Activated B cell treated with CpG ODN at 0.5 μM for 24 hours (primary cell): ENCODE results near the gene CLMN. TPM values are rescaled to one million over a fixed set of nuclear protein-coding genes. Genes with fewer than 3 reads are reported as not detected.
A peak's percentile ranks its signal among the peaks of the same experiment; 100 is the strongest.

ENCODE experiments used
- ATAC-seq: fragments of 200-7000 bp; cut with Tn5 transposase; one replicate; pipeline ENCODE4 v1.10.0; 2021; ENCODE audit warnings: low read depth, mild to moderate bottlenecking, moderate library complexity
- CTCF ChIA-PET: fragments of 350-600 bp; sonication (Branson Sonifier 250); formaldehyde crosslinking; loops from one replicate; lab custom pipeline; 2021; ENCODE audit warnings: antibody characterized with exemption; lab: Charles Lee
- POLR2A ChIA-PET: fragments of 350-600 bp; sonication (Branson Sonifier 250); formaldehyde crosslinking; loops from one replicate; lab custom pipeline; 2021; ENCODE audit warnings: antibody characterized with exemption; lab: Charles Lee
- DNase-seq: peaks from one replicate; pipeline ENCODE4 v3.0.0; 2022
- H3K27ac Mint-ChIP-seq: one replicate; pipeline ENCODE4 v1.8.0; 2020; ENCODE audit warnings: mixed read lengths
- H3K27me3 Mint-ChIP-seq: one replicate; pipeline ENCODE4 v1.8.0; 2021; ENCODE audit warnings: mixed read lengths
- H3K36me3 Mint-ChIP-seq: one replicate; pipeline ENCODE4 v1.8.0; 2021; ENCODE audit warnings: low read depth, mixed read lengths
- H3K4me1 Mint-ChIP-seq: one replicate; pipeline ENCODE4 v1.8.0; 2021; ENCODE audit warnings: mixed read lengths
- H3K4me3 Mint-ChIP-seq: one replicate; pipeline ENCODE4 v1.8.0; 2020; ENCODE audit warnings: mild to moderate bottlenecking, mixed read lengths
- H3K9me3 Mint-ChIP-seq: one replicate; pipeline ENCODE4 v1.8.0; 2020; ENCODE audit warnings: mixed read lengths
- intact Hi-C: fragments of 100-400 bp; cut with micrococcal nuclease; formaldehyde crosslinking; loops from one replicate; pipeline ENCODE4 v1.15.1; 2024
- total RNA-seq: library from RNA; stranded (reverse); gene quantifications from 2 replicates; pipeline ENCODE4 v1.2.3, GENCODE V29; 2022
- TF ChIP-seq, protein P1 (sequence below): fragments of 200-600 bp; IDR thresholded peaks from one replicate; pipeline ENCODE4 v1.8.0; 2022; ENCODE audit warnings: antibody characterized with exemption, mild to moderate bottlenecking

Gene CLMN
- total RNA-seq, 1 donor from 2014 or later: 23.9 TPM

DNA sequence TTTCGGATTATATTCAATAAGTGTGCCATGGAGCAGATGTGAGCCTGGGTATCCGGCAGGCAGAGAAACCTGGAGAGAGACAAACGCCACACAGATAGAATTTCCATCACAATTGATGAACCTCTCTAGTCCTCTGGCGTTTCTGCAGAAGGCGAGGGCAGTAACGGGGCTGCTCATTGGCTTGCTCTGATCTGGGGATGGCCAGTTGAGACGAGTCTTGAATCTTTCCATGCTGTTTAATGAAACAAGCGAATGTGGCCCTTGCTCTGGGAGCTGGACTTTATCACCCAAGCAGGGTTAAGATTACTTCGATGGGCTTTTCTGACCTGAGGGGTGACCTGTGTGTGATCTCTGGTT is 42.4 kb upstream of the CLMN start:
- DNase-seq (no peak), ATAC-seq (no peak)
- Mint-ChIP-seq H3K27me3 (peaks cover 51% of the 10 kb centered on the region), H3K27ac (no peak overlapping the region), H3K4me1 (peaks cover 10% of the 10 kb centered on the region), H3K9me3 (no peaks in the 10 kb centered on the region), H3K4me3 (no peak overlapping the region), H3K36me3 (no peaks in the 10 kb centered on the region)
- TF ChIP-seq, protein P1, sequence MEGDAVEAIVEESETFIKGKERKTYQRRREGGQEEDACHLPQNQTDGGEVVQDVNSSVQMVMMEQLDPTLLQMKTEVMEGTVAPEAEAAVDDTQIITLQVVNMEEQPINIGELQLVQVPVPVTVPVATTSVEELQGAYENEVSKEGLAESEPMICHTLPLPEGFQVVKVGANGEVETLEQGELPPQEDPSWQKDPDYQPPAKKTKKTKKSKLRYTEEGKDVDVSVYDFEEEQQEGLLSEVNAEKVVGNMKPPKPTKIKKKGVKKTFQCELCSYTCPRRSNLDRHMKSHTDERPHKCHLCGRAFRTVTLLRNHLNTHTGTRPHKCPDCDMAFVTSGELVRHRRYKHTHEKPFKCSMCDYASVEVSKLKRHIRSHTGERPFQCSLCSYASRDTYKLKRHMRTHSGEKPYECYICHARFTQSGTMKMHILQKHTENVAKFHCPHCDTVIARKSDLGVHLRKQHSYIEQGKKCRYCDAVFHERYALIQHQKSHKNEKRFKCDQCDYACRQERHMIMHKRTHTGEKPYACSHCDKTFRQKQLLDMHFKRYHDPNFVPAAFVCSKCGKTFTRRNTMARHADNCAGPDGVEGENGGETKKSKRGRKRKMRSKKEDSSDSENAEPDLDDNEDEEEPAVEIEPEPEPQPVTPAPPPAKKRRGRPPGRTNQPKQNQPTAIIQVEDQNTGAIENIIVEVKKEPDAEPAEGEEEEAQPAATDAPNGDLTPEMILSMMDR: no peak
- ChIA-PET POLR2A (no interaction called here), CTCF (interaction anchor here (0.6 to 2.5 kb wide), 17 partner anchors 26 to 1022 kb away, joined by 3 to 9 read pairs (median 4); partner anchors contain the start of gene DICER1)
- intact Hi-C loops: loop anchor here (5.0 kb wide), 1 partner anchor 220 kb away; no protein-coding TSS in a partner anchor

DNA sequence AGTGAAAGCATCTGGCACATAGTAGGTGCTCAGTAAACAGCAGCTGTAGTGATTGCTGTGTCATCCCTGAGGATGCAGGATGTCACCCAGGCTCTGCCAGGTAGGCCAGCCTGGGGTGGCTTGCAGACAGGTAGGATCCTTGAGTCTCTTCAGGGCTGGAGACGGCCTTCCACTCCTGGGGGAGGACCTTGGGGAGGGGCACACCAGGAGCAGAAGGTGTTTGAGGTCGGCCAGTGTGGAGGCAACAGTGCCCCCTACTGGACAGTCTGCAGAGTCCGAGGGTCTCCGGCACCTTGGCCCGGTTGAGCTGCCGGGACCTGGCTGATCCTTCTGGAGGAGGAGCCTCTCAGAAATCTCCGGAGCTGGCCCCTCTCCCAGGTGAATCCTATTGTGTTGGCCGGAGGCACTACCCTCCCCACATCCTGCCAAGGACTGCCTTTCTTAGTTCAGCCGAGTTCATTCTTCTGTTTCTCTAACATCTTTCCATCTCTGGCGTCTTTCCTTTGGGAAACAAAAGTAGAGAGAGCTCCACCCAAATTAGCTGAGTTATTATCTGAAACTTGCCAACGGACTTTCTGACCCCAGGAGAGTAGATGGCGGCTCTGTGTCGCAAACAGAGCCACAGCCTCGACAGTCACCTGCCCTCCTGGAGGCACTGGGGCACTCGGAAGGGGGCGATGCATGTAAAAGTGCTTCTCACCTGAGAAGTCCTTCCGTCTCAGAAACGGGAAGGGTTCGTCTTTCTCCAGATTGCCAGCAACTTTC is 41.8 kb upstream of the CLMN start:
- DNase-seq (peak; percentile 50), ATAC-seq (peak; percentile 84)
- intact Hi-C loops: loop anchor here (1.0 to 5.0 kb wide), 5 partner anchors 33 to 671 kb away; no protein-coding TSS in a partner anchor
- CTCF ChIA-PET: interaction anchor here (0.6 to 2.5 kb wide), 17 partner anchors 25 to 1023 kb away, joined by 3 to 9 read pairs (median 4); partner anchors contain the start of gene DICER1
- Mint-ChIP-seq H3K27ac (no peak overlapping the region), H3K4me1 (peaks cover 10% of the 10 kb centered on the region), H3K36me3 (no peaks in the 10 kb centered on the region), H3K27me3 (peaks cover 50% of the 10 kb centered on the region), H3K9me3 (no peaks in the 10 kb centered on the region), H3K4me3 (peak overlapping the region; percentile 15)
- POLR2A ChIA-PET: no interaction called here
- TF ChIP-seq, protein P1: no peak

- H3K9me3 Mint-ChIP-seq: no peaks in the 10 kb centered on the region
- intact Hi-C loops: loop anchor here (1.0 to 5.0 kb wide), 5 partner anchors 33 to 670 kb away; no protein-coding TSS in a partner anchor
- peaks cover 10% of the 10 kb centered on the region for H3K4me1 Mint-ChIP-seq
- DNase-seq: no peak
- ATAC-seq: no peak
- ChIA-PET POLR2A (no interaction called here), CTCF (interaction anchor here (1.4 to 2.5 kb wide), 8 partner anchors 25 to 253 kb away, joined by 3 to 8 read pairs (median 4); partner anchors contain the start of gene DICER1)
- TF ChIP-seq, protein P1: no peak
- no peaks in the 10 kb centered on the region for H3K36me3 Mint-ChIP-seq
- H3K27ac Mint-ChIP-seq: no peak overlapping the region
- H3K27me3 Mint-ChIP-seq: peaks cover 46% of the 10 kb centered on the region
- H3K4me3 Mint-ChIP-seq: no peak overlapping the region
Measured at GRCh38 chr14:95360828-95361227, 41.1 kb upstream of the CLMN start.

DNA sequence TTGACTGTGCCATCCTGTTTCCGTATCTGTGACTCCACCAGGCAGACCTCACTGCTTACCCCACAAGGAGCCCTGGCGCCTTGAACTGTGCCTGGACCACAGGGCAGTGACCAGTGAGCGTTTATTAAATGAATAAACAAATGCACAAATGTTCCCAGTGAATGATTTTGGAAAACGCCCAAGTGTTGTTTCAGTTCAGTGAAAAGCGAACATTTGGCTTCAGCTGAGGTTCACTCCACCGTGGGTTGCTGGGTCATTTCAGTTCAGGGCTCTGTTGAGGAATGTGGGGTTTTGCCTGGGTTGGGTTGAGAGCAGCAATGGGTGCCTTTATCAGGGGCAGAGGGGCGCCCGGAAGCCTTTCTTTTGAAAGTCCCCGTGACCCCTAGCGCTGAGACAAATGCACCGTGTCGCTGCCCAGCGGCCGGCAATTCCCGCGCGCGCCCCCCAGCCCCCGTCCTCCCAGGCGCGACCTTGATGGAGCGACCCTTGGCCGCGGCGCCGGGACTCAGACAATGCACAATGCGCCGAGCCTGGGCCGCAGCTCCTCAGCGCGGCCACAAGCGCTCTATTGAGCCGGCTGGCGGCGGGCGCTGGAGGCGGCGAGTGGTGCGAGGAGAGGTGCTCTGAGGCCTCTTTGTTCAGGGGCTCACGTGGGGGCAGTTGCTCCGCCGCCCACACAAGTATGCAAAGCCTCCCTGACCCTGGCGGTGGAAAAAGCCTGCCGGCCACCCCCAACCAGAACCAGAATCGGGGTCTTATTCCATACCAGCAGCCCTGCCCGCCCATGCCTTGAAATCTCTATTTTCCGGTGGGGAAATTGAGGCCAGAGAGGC is 40.5 kb upstream of the CLMN start:
- POLR2A ChIA-PET: no interaction called here
- Mint-ChIP-seq H3K4me1 (peaks cover 10% of the 10 kb centered on the region), H3K27me3 (peaks cover 42% of the 10 kb centered on the region), H3K27ac (no peak overlapping the region), H3K9me3 (no peaks in the 10 kb centered on the region), H3K36me3 (no peaks in the 10 kb centered on the region), H3K4me3 (no peak overlapping the region)
- TF ChIP-seq, protein P1: no peak
- no peak for DNase-seq
- no peak for ATAC-seq
- intact Hi-C loops: loop anchor here (2.0 to 5.0 kb wide), 2 partner anchors 218 to 669 kb away; no protein-coding TSS in a partner anchor
- CTCF ChIA-PET: interaction anchor here (1.5 to 2.5 kb wide), 5 partner anchors 60 to 252 kb away, joined by 4 to 8 read pairs (median 8); no protein-coding TSS in a partner anchor
